Sigmoid colon (tissue), 7 donors: ENCODE results near the gene DCAF11. TPM values are rescaled to one million over a fixed set of nuclear protein-coding genes. Genes with fewer than 3 reads are reported as not detected.

ENCODE experiments used
- DNase-seq: peaks from one replicate; pipeline ENCODE4 v3.0.0-alpha.2; 2019
- H3K27ac ChIP-seq, 4 donors: fragments of 200-600 bp; sonication (generic); one replicate each; pipeline ENCODE4 v1.5.1; 2016 to 2019; ENCODE audit warnings: mild to moderate bottlenecking in 1 of 4
- H3K27me3 ChIP-seq, 3 donors: fragments of 200-600 bp; sonication (generic); one replicate each; pipeline ENCODE4 v1.5.1; 2019; ENCODE audit warnings: mild to moderate bottlenecking in 1 of 3
- H3K36me3 ChIP-seq, 4 donors: fragments of 200-600 bp; sonication (generic); one replicate each; pipeline ENCODE4 v1.5.1; 2016 to 2019
- H3K4me1 ChIP-seq, 4 donors: fragments of 200-600 bp; sonication (generic); one replicate each; pipeline ENCODE4 v1.5.1; 2017 to 2019
- H3K4me3 ChIP-seq, 4 donors: fragments of 200-600 bp; sonication (generic); one replicate each; pipeline ENCODE4 v1.5.1; 2017 to 2019; ENCODE audit warnings: mild to moderate bottlenecking in 2 of 4, moderate library complexity in 1 of 4
- H3K9me3 ChIP-seq, 4 donors: fragments of 200-600 bp in 3 of 4; sonication (generic) in 3 of 4; one replicate each; pipeline versions ENCODE4 v1.5.1 to v1.6.1; 2013 to 2019
- CTCF ChIP-seq, 4 experiments: fragments of 450-650 bp in 3 of 4; fragments of 200-600 bp in 1 of 4; IDR thresholded peaks; one replicate each; pipeline ENCODE4 v1.5.1; 2016 to 2019; ENCODE audit warnings: antibody characterized with exemption in 4 of 4, mild to moderate bottlenecking in 3 of 4, moderate library complexity in 2 of 4
- EP300 ChIP-seq, 4 donors: sonication (generic); formaldehyde crosslinking; IDR thresholded peaks; one replicate each; pipeline ENCODE4 v1.6.1; 2017; ENCODE audit warnings: antibody characterized with exemption in 4 of 4
- POLR2A ChIP-seq, 2 donors: fragments of 450-650 bp; IDR thresholded peaks; one replicate each; pipeline ENCODE4 v1.6.1; 2016; ENCODE audit warnings: antibody characterized with exemption in 2 of 2, mild to moderate bottlenecking in 2 of 2, moderate library complexity in 2 of 2
- POLR2AphosphoS5 ChIP-seq, 4 donors: sonication (generic); formaldehyde crosslinking; IDR thresholded peaks; one replicate each; pipeline ENCODE4 v1.6.1; 2017; ENCODE audit warnings: antibody characterized with exemption in 4 of 4
- WGBS, 2 donors: extraction: QIAGEN DNeasy Blood & Tissue Kit; methylation state at CpG; one replicate each; pipeline ENCODE4 v1.1.7; 2013; 5-methylcytosine and 5-hydroxymethylcytosine counted together
- intact Hi-C: fragments of 100-400 bp; cut with DNase I; formaldehyde crosslinking; loops from one replicate; pipeline ENCODE4 v1.15.1; 2023
- polyA plus RNA-seq, 3 donors: library from polyadenylated mRNA; stranded (reverse); fragments of 200-250 nt; gene quantifications; one replicate each; pipeline ENCODE4 v1.2.3, GENCODE V29; 2013
- total RNA-seq, 4 donors: library from RNA; depleted of rRNA; stranded (reverse); fragments of >200 nt; gene quantifications; one replicate each; pipeline ENCODE4 v1.1.0, GENCODE V29; 2016
- donor health status: healthy with polysubstance abuse.
- donor health status: Bipolar disorder and iron deficiency.
- donor health status: healthy.

Gene DCAF11
- total and polyA plus RNA-seq, 7 donors, result 37.7 to 82.9 (median 70.9) TPM

GRCh38 chr14:24078146-24078545, 36.4 kb upstream of the DCAF11 start:
- TF ChIP-seq CTCF (IDR thresholded peaks at IDR 0.05), result no peak
- TF ChIP-seq POLR2AphosphoS5 (IDR thresholded peaks at IDR 0.05), result no peak
- no peak for TF ChIP-seq POLR2A (IDR thresholded peaks at IDR 0.05)
- no peak for TF ChIP-seq EP300 (IDR thresholded peaks at IDR 0.05)
- 81 to 83% methylated on average over 3 of the region's 3 CpGs for WGBS, 2 donors
- intact Hi-C loops, result no loop called here
- Histone ChIP-seq H3K27ac (no peak overlapping the region), H3K9me3 (no peaks in the 10 kb centered on the region), H3K4me1 (peaks cover 0 to 13% (median 2%) of the 10 kb centered on the region in 4 donors), H3K27me3 (peaks cover 0 to 7% (median 0%) of the 10 kb centered on the region in 3 donors), H3K36me3 (no peaks in the 10 kb centered on the region), H3K4me3 (no peak overlapping the region)
- DNase-seq, result no peak

GRCh38 chr14:24079491-24080141, 35.0 kb upstream of the DCAF11 start:
- no peaks in the 10 kb centered on the region for H3K9me3 ChIP-seq
- WGBS, 2 donors, result 89 to 93% methylated on average over 9 of the region's 9 CpGs
- H3K4me3 ChIP-seq, result no peak overlapping the region
- peaks cover 0 to 13% (median 2%) of the 10 kb centered on the region in 4 donors for H3K4me1 ChIP-seq
- no peaks in the 10 kb centered on the region for H3K27me3 ChIP-seq
- intact Hi-C loops, result no loop called here
- H3K36me3 ChIP-seq, result no peaks in the 10 kb centered on the region
- no peak overlapping the region for H3K27ac ChIP-seq
- no peak for DNase-seq
- no peak for TF ChIP-seq POLR2AphosphoS5 (IDR thresholded peaks at IDR 0.05)
- TF ChIP-seq POLR2A (IDR thresholded peaks at IDR 0.05), result no peak
- TF ChIP-seq CTCF (IDR thresholded peaks at IDR 0.05), result no peak
- TF ChIP-seq EP300 (IDR thresholded peaks at IDR 0.05), result no peak

GRCh38 chr14:24080142-24080530, 34.4 kb upstream of the DCAF11 start:
- WGBS, 2 donors, result 78 to 86% methylated on average over 6 of the region's 6 CpGs
- intact Hi-C loops, result no loop called here
- peaks cover 0 to 13% (median 2%) of the 10 kb centered on the region in 4 donors for H3K4me1 ChIP-seq
- no peaks in the 10 kb centered on the region for H3K9me3 ChIP-seq
- H3K4me3 ChIP-seq, result no peak overlapping the region
- TF ChIP-seq POLR2A (IDR thresholded peaks at IDR 0.05) (no peak), POLR2AphosphoS5 (IDR thresholded peaks at IDR 0.05) (no peak), CTCF (IDR thresholded peaks at IDR 0.05) (no peak), EP300 (IDR thresholded peaks at IDR 0.05) (no peak)
- H3K36me3 ChIP-seq, result no peaks in the 10 kb centered on the region
- H3K27me3 ChIP-seq, result no peaks in the 10 kb centered on the region
- no peak overlapping the region for H3K27ac ChIP-seq
- no peak for DNase-seq

- H3K9me3 ChIP-seq, result no peaks in the 10 kb centered on the region
Measured at GRCh38 chr14:24080888-24081738, 33.5 kb upstream of the DCAF11 start.

More at GRCh38 chr14:24080888-24081738, 33.5 kb upstream of the DCAF11 start:
- intact Hi-C loops, result no loop called here
- H3K4me1 ChIP-seq, result peaks cover 0 to 13% (median 2%) of the 10 kb centered on the region in 4 donors
- H3K27ac ChIP-seq, result peak overlapping the region in 3 of 4 donors; percentile 10 to 39 (median 38)
- H3K36me3 ChIP-seq, result no peaks in the 10 kb centered on the region
- H3K27me3 ChIP-seq, result no peaks in the 10 kb centered on the region
- no peak for TF ChIP-seq POLR2A (IDR thresholded peaks at IDR 0.05)
- no peak for TF ChIP-seq EP300 (IDR thresholded peaks at IDR 0.05)
- TF ChIP-seq CTCF (IDR thresholded peaks at IDR 0.05), result no peak
- no peak for TF ChIP-seq POLR2AphosphoS5 (IDR thresholded peaks at IDR 0.05)
- whole genome bisulfite sequencing, 2 donors, result 0% methylated on average over 74 of the region's 74 CpGs
- H3K4me3 ChIP-seq, result peak overlapping the region; percentile 29 to 63 (median 56)
- no peak for DNase-seq
